WTC11 (cell line): ENCODE results near the gene MICAL2. TPM values are rescaled to one million over a fixed set of nuclear protein-coding genes. Genes with fewer than 3 reads are reported as not detected.

ENCODE experiments used
- ATAC-seq: fragments of 200-7000 bp; cut with Tn5 transposase; 2 replicates; pipeline ENCODE4 v1.10.0; 2021; ENCODE audit warnings: mild to moderate bottlenecking, moderate library complexity
- CTCF ChIA-PET: fragments of 300-600 bp; sonication (Branson Sonifier 250); formaldehyde crosslinking; loops from one replicate; lab custom pipeline; 2021; ENCODE audit warnings: antibody characterized with exemption; lab: Charles Lee
- POLR2A ChIA-PET: fragments of 350-600 bp; sonication (Branson Sonifier 250); formaldehyde crosslinking; loops from one replicate; lab custom pipeline; 2021; ENCODE audit warnings: antibody characterized with exemption; lab: Charles Lee
- DNase-seq: peaks from one replicate; pipeline ENCODE4 v3.0.0; 2021; ENCODE audit warnings: low spot score
- H3K27ac Mint-ChIP-seq: 2 replicates; pipeline ENCODE4 v1.8.0; 2021; ENCODE audit warnings: mixed read lengths
- H3K27me3 Mint-ChIP-seq: 2 replicates; pipeline ENCODE4 v1.8.0; 2021; ENCODE audit warnings: low read depth, mild to moderate bottlenecking, moderate library complexity, mixed read lengths
- H3K36me3 Mint-ChIP-seq: 2 replicates; pipeline ENCODE4 v1.8.0; 2021; ENCODE audit warnings: mixed read lengths
- H3K4me1 Mint-ChIP-seq: 2 replicates; pipeline ENCODE4 v1.8.0; 2022; ENCODE audit warnings: mixed read lengths
- H3K4me3 Mint-ChIP-seq: 2 replicates; pipeline ENCODE4 v1.8.0; 2021; ENCODE audit warnings: mild to moderate bottlenecking, moderate library complexity, mixed read lengths
- H3K9me3 Mint-ChIP-seq: 2 replicates; pipeline ENCODE4 v1.8.0; 2021; ENCODE audit warnings: mixed read lengths
- GRHL2 ChIP-seq: fragments of 250-450 bp; sonication (Bioruptor Pico); IDR thresholded peaks from 2 replicates; pipeline ENCODE4 v1.8.0; 2022; ENCODE audit warnings: mild to moderate bottlenecking, moderate library complexity; ENCODE audit not compliant: insufficient replicate concordance, severe bottlenecking
- NFYB ChIP-seq: sonication (generic); formaldehyde crosslinking; conservative IDR thresholded peaks from 2 replicates; pipeline ENCODE4 v1.8.0; 2022; ENCODE audit warnings: low read depth, missing genetic modification reagents
- NR3C1 ChIP-seq: sonication (generic); formaldehyde crosslinking; conservative IDR thresholded peaks from 2 replicates; pipeline ENCODE4 v1.8.1; 2023; ENCODE audit warnings: low read depth, mild to moderate bottlenecking, missing genetic modification reagents
- TEAD1 ChIP-seq: sonication (generic); formaldehyde crosslinking; IDR thresholded peaks from 2 replicates; pipeline ENCODE4 v1.8.0; 2022; ENCODE audit warnings: mild to moderate bottlenecking, missing genetic modification reagents
- ZNF219 ChIP-seq: sonication (generic); formaldehyde crosslinking; IDR thresholded peaks from 2 replicates; pipeline ENCODE4 v1.8.0; 2023; ENCODE audit warnings: missing genetic modification reagents, mild to moderate bottlenecking, borderline replicate concordance
- ZNF317 ChIP-seq: sonication (generic); formaldehyde crosslinking; IDR thresholded peaks from 2 replicates; pipeline ENCODE4 v1.8.1; 2023; ENCODE audit warnings: low read depth, mild to moderate bottlenecking, moderate library complexity, missing genetic modification reagents, borderline replicate concordance
- ZNF416 ChIP-seq: fragments of 250-450 bp; sonication (Bioruptor Pico); IDR thresholded peaks from 2 replicates; pipeline ENCODE4 v1.9.0; 2021; ENCODE audit warnings: mild to moderate bottlenecking, inconsistent platforms
- ZNF423 ChIP-seq: fragments of 250-450 bp; sonication (Bioruptor Pico); IDR thresholded peaks from 2 replicates; pipeline ENCODE4 v2.1.2; 2022; ENCODE audit warnings: mild to moderate bottlenecking, moderate library complexity
- total RNA-seq: library from RNA; stranded (reverse); gene quantifications from 3 replicates; pipeline ENCODE4 v1.2.3, GENCODE V29; 2021
- TF ChIP-seq, protein P1 (sequence below): sonication (generic); formaldehyde crosslinking; IDR thresholded peaks from 2 replicates; pipeline ENCODE4 v1.8.0; 2023; ENCODE audit warnings: missing genetic modification reagents, mild to moderate bottlenecking, borderline replicate concordance
- TF ChIP-seq, protein P2 (sequence below): fragments of 250-450 bp; sonication (Bioruptor Pico); conservative IDR thresholded peaks from 2 replicates; pipeline ENCODE4 v1.9.0; 2021; ENCODE audit warnings: mild to moderate bottlenecking
- TF ChIP-seq, protein P3 (sequence below): sonication (generic); formaldehyde crosslinking; IDR thresholded peaks from 2 replicates; pipeline ENCODE4 v1.8.0; 2022; ENCODE audit warnings: mild to moderate bottlenecking, missing genetic modification reagents
- TF ChIP-seq, protein P4 (sequence below): fragments of 250-450 bp; sonication (Bioruptor Pico); IDR thresholded peaks from 2 replicates; pipeline ENCODE4 v2.1.2; 2022; ENCODE audit warnings: mild to moderate bottlenecking, moderate library complexity
- TF ChIP-seq, protein P5 (sequence below): sonication (generic); formaldehyde crosslinking; IDR thresholded peaks from 2 replicates; pipeline ENCODE4 v1.8.0; 2022; ENCODE audit warnings: mild to moderate bottlenecking, missing genetic modification reagents
- TF ChIP-seq, protein P6 (sequence below): sonication (generic); formaldehyde crosslinking; IDR thresholded peaks from 2 replicates; pipeline ENCODE4 v1.8.1; 2023; ENCODE audit warnings: mild to moderate bottlenecking, missing genetic modification reagents, moderate library complexity

Gene MICAL2
- total RNA-seq, 1 experiment from 2014 or later: 3.1 TPM

DNA sequence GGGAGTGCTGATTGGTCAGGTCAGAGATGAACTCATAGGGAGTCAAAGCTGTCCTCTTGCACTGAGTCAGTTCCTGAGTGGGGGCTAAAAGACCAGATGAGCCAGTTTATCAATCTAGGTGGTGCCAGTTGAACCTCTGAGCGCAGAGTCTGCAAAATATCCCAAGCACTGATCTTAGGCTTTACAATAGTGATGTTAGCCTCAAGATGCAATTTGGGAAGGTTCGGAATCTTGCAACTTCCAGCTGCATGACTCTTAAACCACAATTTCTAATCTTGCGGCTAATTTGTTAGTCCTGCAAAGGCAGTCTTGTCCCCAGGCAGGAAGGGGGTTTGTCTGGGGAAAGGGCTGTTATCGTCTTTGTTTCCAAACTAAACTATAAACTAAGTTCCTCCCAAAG, 174.7 kb downstream of the MICAL2 start (continued):
- TF ChIP-seq, protein P1, sequence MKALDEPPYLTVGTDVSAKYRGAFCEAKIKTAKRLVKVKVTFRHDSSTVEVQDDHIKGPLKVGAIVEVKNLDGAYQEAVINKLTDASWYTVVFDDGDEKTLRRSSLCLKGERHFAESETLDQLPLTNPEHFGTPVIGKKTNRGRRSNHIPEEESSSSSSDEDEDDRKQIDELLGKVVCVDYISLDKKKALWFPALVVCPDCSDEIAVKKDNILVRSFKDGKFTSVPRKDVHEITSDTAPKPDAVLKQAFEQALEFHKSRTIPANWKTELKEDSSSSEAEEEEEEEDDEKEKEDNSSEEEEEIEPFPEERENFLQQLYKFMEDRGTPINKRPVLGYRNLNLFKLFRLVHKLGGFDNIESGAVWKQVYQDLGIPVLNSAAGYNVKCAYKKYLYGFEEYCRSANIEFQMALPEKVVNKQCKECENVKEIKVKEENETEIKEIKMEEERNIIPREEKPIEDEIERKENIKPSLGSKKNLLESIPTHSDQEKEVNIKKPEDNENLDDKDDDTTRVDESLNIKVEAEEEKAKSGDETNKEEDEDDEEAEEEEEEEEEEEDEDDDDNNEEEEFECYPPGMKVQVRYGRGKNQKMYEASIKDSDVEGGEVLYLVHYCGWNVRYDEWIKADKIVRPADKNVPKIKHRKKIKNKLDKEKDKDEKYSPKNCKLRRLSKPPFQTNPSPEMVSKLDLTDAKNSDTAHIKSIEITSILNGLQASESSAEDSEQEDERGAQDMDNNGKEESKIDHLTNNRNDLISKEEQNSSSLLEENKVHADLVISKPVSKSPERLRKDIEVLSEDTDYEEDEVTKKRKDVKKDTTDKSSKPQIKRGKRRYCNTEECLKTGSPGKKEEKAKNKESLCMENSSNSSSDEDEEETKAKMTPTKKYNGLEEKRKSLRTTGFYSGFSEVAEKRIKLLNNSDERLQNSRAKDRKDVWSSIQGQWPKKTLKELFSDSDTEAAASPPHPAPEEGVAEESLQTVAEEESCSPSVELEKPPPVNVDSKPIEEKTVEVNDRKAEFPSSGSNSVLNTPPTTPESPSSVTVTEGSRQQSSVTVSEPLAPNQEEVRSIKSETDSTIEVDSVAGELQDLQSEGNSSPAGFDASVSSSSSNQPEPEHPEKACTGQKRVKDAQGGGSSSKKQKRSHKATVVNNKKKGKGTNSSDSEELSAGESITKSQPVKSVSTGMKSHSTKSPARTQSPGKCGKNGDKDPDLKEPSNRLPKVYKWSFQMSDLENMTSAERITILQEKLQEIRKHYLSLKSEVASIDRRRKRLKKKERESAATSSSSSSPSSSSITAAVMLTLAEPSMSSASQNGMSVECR (CRISPR knock-in tag): no peak
- TF ChIP-seq NFYB (CRISPR knock-in tag) (no peak), NR3C1 (no peak)
- TF ChIP-seq, protein P2, sequence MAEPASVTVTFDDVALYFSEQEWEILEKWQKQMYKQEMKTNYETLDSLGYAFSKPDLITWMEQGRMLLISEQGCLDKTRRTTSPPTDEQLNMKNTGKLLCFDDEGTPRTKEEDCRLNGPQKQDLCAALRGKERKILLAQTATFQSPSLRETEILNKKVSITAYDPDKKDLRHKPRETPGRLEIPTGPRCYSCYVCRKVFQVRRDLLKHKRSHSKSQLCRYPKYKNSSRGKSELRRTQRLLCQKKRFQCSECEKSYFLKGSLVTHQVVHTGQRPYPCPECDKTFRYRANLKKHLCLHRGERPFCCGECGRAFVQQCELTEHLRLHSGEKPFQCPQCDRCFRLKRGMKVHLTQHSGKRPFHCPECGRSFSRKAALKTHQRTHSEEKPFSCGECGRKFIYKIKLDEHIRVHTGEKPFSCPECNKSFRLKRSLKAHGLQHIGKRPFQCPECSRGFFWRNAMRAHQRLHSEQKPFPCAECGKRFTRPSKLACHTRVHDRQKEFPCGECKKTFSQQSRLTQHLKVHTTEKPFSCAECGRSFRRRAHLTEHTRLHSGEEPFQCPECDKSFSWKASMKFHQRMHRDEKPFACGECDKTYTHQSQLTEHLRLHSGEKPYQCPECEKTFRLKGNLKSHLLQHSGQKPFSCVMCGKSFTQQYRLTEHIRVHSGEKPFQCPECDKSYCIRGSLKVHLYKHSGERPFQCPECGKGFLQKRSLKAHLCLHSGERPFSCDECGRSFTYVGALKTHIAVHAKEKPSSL (CRISPR knock-in tag): no peak
- TF ChIP-seq, protein P3, sequence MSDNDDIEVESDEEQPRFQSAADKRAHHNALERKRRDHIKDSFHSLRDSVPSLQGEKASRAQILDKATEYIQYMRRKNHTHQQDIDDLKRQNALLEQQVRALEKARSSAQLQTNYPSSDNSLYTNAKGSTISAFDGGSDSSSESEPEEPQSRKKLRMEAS (CRISPR knock-in tag): no peak
- TF ChIP-seq, protein P4, sequence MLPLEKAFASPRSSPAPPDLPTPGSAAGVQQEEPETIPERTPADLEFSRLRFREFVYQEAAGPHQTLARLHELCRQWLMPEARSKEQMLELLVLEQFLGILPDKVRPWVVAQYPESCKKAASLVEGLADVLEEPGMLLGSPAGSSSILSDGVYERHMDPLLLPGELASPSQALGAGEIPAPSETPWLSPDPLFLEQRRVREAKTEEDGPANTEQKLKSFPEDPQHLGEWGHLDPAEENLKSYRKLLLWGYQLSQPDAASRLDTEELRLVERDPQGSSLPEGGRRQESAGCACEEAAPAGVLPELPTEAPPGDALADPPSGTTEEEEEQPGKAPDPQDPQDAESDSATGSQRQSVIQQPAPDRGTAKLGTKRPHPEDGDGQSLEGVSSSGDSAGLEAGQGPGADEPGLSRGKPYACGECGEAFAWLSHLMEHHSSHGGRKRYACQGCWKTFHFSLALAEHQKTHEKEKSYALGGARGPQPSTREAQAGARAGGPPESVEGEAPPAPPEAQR: no peak
- TF ChIP-seq, protein P5, sequence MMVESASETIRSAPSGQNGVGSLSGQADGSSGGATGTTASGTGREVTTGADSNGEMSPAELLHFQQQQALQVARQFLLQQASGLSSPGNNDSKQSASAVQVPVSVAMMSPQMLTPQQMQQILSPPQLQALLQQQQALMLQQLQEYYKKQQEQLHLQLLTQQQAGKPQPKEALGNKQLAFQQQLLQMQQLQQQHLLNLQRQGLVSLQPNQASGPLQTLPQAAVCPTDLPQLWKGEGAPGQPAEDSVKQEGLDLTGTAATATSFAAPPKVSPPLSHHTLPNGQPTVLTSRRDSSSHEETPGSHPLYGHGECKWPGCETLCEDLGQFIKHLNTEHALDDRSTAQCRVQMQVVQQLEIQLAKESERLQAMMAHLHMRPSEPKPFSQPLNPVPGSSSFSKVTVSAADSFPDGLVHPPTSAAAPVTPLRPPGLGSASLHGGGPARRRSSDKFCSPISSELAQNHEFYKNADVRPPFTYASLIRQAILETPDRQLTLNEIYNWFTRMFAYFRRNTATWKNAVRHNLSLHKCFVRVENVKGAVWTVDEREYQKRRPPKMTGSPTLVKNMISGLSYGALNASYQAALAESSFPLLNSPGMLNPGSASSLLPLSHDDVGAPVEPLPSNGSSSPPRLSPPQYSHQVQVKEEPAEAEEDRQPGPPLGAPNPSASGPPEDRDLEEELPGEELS (CRISPR knock-in tag): no peak
- TF ChIP-seq, protein P6, sequence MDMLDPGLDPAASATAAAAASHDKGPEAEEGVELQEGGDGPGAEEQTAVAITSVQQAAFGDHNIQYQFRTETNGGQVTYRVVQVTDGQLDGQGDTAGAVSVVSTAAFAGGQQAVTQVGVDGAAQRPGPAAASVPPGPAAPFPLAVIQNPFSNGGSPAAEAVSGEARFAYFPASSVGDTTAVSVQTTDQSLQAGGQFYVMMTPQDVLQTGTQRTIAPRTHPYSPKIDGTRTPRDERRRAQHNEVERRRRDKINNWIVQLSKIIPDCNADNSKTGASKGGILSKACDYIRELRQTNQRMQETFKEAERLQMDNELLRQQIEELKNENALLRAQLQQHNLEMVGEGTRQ: no peak

DNA sequence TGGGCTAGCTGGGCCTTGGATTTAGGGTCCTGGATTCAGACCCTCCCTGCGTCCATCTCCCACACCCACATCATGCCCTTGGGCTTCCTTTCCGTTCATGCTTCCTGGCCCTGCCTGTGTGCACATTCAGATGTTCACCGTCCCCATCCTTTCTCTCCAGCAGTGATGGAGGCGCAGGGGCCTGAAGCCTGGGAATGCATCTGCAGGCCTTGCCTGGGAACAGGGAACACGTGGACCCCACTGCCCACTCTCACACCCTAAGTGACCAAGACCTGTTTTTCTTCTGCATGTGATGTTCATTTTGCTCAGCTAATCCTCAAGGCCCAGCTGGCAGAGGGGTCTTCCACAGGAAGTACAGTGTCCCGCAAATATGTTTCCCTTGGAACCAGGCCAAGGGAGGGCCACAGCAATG, 175.4 kb downstream of the MICAL2 start:
- H3K27me3 Mint-ChIP-seq: no peaks in the 10 kb centered on the region
- H3K4me3 Mint-ChIP-seq: no peak overlapping the region
- ChIA-PET CTCF (interaction anchor here (1.8 kb wide), 1 partner anchor 45 kb away, joined by 11 read pairs; no protein-coding TSS in a partner anchor), POLR2A (no interaction called here)
- TF ChIP-seq TEAD1 (CRISPR knock-in tag): no peak
- no peak for TF ChIP-seq GRHL2 (CRISPR knock-in tag)
- TF ChIP-seq, protein P2 (CRISPR knock-in tag): no peak
- TF ChIP-seq ZNF317 (CRISPR knock-in tag): no peak
- no peak for TF ChIP-seq ZNF423 (CRISPR knock-in tag)
- TF ChIP-seq ZNF219 (CRISPR knock-in tag): no peak
- no peak for TF ChIP-seq ZNF416 (CRISPR knock-in tag)
- H3K9me3 Mint-ChIP-seq: no peaks in the 10 kb centered on the region
- H3K4me1 Mint-ChIP-seq: peaks cover 15% of the 10 kb centered on the region
- H3K27ac Mint-ChIP-seq: no peak overlapping the region
- no peak for ATAC-seq
- DNase-seq: no peak
- H3K36me3 Mint-ChIP-seq: no peaks in the 10 kb centered on the region
